Heart left ventricle (tissue), 16 donors: ENCODE results near the gene SH3TC1. TPM values are rescaled to one million over a fixed set of nuclear protein-coding genes. Genes with fewer than 3 reads are reported as not detected.

Source experiments
- ATAC-seq, 4 donors: fragments of 200-7000 bp; cut with Tn5 transposase; one replicate each; pipeline ENCODE4 v1.9.1; 2020 to 2022; ENCODE audit warnings: moderate library complexity in 4 of 4, mild to moderate bottlenecking in 3 of 4, moderate number of reproducible peaks in 1 of 4
- DNase-seq, 5 donors: peaks; one replicate each; pipeline ENCODE4 v3.0.0-alpha.2; 2020
- H3K27ac ChIP-seq, 12 donors: fragments of 200-600 bp; sonication (generic) in 4 of 12; one replicate each; pipeline versions ENCODE4 v1.5.0 to v1.8.0; 2016 to 2022; ENCODE audit warnings: mild to moderate bottlenecking in 2 of 12
- H3K27me3 ChIP-seq, 9 donors: fragments of 200-600 bp; sonication (generic) in 2 of 9; one replicate each; pipeline versions ENCODE4 v1.5.1 to v1.8.0; 2016 to 2022; ENCODE audit warnings: mild to moderate bottlenecking in 3 of 9
- H3K36me3 ChIP-seq, 9 donors: fragments of 200-600 bp; sonication (generic) in 2 of 9; one replicate each; pipeline versions ENCODE4 v1.5.0 to v1.8.0; 2018 to 2022; ENCODE audit warnings: mild to moderate bottlenecking in 2 of 9
- H3K4me1 ChIP-seq, 12 donors: fragments of 200-600 bp; sonication (generic) in 4 of 12; one replicate each; pipeline versions ENCODE4 v1.5.0 to v1.8.0; 2016 to 2022; ENCODE audit warnings: mild to moderate bottlenecking in 3 of 12
- H3K4me3 ChIP-seq, 12 donors: fragments of 200-600 bp; sonication (generic) in 4 of 12; one replicate each; pipeline versions ENCODE4 v1.5.0 to v1.8.0; 2017 to 2022; ENCODE audit warnings: mild to moderate bottlenecking in 9 of 12, moderate library complexity in 4 of 12
- H3K9me3 ChIP-seq, 12 donors: fragments of 200-600 bp; sonication (generic) in 4 of 12; one replicate each; pipeline versions ENCODE4 v1.5.0 to v1.8.0; 2016 to 2022; ENCODE audit warnings: mild to moderate bottlenecking in 1 of 12
- POLR2A ChIP-seq, 2 donors: fragments of 450-650 bp; IDR thresholded peaks; one replicate each; pipeline ENCODE4 v1.6.1; 2017; ENCODE audit warnings: antibody characterized with exemption in 2 of 2, mild to moderate bottlenecking in 2 of 2, moderate library complexity in 2 of 2
- WGBS, 4 donors: extraction: QIAGEN DNeasy Blood & Tissue Kit in 2 of 4; methylation state at CpG; one replicate each; pipeline versions ENCODE4 v1.1.5 to v1.1.7; 2013 to 2018; 5-methylcytosine and 5-hydroxymethylcytosine counted together
- intact Hi-C, 10 donors: fragments of 100-400 bp; cut with DNase I; formaldehyde crosslinking; loops; one replicate each; pipeline versions ENCODE4 v1.11.1 to v1.14.2; 2022
- polyA plus RNA-seq, 2 donors: library from polyadenylated mRNA; stranded (reverse); fragments of 200-250 nt; gene quantifications; one replicate each; pipeline ENCODE4 v1.2.3, GENCODE V29; 2013
- total RNA-seq, 9 donors: library from RNA; depleted of rRNA in 2 of 9; stranded (reverse); fragments of >200 nt in 2 of 9; fragmentation: NEBNext Ultra II Directional in 3 of 9; extraction: Animal tissue kit (Norgen Biotek cat#: 25700) in 3 of 9; gene quantifications; one replicate each; pipeline versions ENCODE4 v1.1.0 to v1.2.4, GENCODE V29; 2016 to 2023
- TF ChIP-seq, protein P1 (sequence below), 12 donors: fragments of 200-600 bp; sonication (generic) in 4 of 12; IDR thresholded peaks; one replicate each; pipeline versions ENCODE4 v1.5.0 to v1.8.0; 2018 to 2022; ENCODE audit warnings: antibody characterized with exemption in 12 of 12, mild to moderate bottlenecking in 5 of 12
- donor health status: ischemic (EF 13 %, LVEDD 7.1; RV severe dilation, severe dysfunction).
- donor health status: healthy with polysubstance abuse.
- donor health status: DM: no; HTN: yes; CAD: no.
- donor health status: DM: no; HTN: no; CAD: no.
- donor health status: ischemic (EF 25% LVEDD 6.9; RV normal size, moderate dysfunction).
- donor health status: ischemic (EF 25% LVEDD 5.7; RV mildly dilated, moderate dysfunction).
- donor health status: healthy.
- donor health status: DM: yes; HTN: yes; CAD: no.
- donor health status: ischemic (EF 35%, LVEDD 5.7; RV mildly dilated, moderate dysfunction).
- donor health status: nonischemic (EF 11% LVEDD 7.7; RV severe dilation, severe dysfunction).
- donor health status: DM: yes; HTN: yes; CAD: no.
- donor health status: PGD.
- donor health status: ischemic (EF 29% LVEDD 5.4; RV normal size, mild dysfunction).
- donor health status: nonischemic (EF 23%, LVEDD 6.1; RV moderate dilation, normal function).

Gene SH3TC1
- total and polyA plus RNA-seq, 11 donors: 5.8 to 45.9 (median 10.9) TPM

DNA sequence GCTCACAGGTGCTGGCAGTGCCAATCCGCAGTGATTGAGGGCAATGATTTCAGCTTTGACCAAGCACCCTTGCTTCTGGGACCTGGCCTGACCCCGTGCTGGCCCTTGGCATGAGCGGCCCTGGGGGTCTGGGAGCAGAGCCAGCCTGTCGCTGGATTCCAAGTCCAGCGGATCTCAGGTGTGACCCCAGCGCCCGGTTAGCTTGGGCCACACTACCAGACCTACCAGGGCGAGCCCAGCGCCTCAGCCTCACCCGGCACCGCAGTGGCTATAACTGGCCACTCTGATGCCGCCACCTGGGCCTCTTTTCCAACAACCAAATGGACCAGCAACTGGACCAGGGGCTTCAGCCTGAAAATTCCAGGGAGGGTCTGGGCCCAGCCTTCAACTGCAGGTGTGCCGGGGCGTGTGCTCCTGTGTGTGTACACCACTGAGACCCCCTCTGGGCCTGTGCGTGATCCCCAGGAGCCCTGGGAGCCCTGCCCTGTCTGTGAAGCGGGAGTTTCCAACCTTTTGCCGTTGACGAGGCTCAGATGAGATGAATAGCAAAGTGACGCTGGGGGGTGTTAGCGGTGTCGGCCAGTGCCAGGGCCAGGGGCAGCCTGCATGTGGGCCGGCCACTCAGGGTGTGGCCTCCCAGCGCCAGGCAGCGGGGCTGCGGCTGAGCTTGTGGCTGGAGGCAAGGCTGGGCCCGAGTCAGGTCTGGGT is 658 bp downstream of the SH3TC1 start:
- Histone ChIP-seq H3K4me1 (peaks cover 0 to 71% (median 51%) of the 10 kb centered on the region in 12 donors), H3K36me3 (peaks cover 0 to 4% (median 0%) of the 10 kb centered on the region in 9 donors), H3K4me3 (peak overlapping the region; percentile 14 to 71 (median 52)), H3K27ac (peak overlapping the region; percentile 4 to 95 (median 79)), H3K27me3 (no peaks in the 10 kb centered on the region), H3K9me3 (no peaks in the 10 kb centered on the region)
- intact Hi-C loops: loop anchor here in 1 of 10 donors (10.0 kb wide), 1 partner anchor 395 kb away; no protein-coding TSS in a partner anchor
- peak in 1 of 4 donors; percentile 8 for ATAC-seq
- 50 to 63% (median 52%) methylated on average over 17 to 26 of the region's 26 CpGs for WGBS, 4 donors
- no peak for DNase-seq
- TF ChIP-seq, protein P1, sequence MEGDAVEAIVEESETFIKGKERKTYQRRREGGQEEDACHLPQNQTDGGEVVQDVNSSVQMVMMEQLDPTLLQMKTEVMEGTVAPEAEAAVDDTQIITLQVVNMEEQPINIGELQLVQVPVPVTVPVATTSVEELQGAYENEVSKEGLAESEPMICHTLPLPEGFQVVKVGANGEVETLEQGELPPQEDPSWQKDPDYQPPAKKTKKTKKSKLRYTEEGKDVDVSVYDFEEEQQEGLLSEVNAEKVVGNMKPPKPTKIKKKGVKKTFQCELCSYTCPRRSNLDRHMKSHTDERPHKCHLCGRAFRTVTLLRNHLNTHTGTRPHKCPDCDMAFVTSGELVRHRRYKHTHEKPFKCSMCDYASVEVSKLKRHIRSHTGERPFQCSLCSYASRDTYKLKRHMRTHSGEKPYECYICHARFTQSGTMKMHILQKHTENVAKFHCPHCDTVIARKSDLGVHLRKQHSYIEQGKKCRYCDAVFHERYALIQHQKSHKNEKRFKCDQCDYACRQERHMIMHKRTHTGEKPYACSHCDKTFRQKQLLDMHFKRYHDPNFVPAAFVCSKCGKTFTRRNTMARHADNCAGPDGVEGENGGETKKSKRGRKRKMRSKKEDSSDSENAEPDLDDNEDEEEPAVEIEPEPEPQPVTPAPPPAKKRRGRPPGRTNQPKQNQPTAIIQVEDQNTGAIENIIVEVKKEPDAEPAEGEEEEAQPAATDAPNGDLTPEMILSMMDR (IDR thresholded peaks at IDR 0.05): no peak
- no peak for TF ChIP-seq POLR2A (IDR thresholded peaks at IDR 0.05)

DNA sequence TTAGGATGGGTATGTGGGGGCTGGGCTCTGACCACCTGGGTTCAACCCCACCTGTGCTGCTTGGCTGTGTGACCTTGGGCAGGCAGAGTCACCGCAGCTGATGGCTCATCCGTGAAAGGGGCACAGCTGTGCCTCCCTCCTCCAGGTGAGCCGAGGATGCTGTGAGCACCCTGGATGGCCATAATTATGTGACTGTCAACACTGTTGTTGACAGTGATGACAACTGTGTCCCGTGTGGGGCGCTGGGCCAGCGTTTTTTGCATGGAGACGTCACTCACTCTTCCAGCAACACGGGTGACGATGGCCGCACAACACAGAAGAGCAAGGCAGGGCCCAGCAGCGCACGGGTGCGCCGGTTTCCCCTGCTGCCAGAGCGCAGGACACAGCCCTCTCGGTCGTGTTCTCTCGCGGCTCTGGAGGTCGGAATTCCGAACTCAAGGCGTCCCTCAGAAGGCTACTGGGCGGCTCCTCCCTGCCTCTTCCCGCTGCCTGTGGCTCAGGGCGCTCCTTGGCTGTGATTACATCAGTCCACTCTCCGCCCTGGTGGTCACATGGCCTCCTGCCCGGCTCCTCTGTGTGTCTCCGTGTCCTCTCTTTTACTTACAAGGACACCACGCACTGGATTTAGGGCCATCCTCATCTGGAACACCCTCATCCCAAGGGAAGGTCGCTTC is 1.3 kb downstream of the SH3TC1 start:
- 36 to 64% (median 44%) methylated on average over 23 to 30 of the region's 30 CpGs for WGBS, 4 donors
- Histone ChIP-seq H3K4me3 (peak overlapping the region; percentile 14 to 71 (median 52)), H3K27me3 (no peaks in the 10 kb centered on the region), H3K4me1 (peaks cover 0 to 78% (median 45%) of the 10 kb centered on the region in 12 donors), H3K27ac (peak overlapping the region; percentile 4 to 95 (median 79)), H3K36me3 (peaks cover 0 to 10% (median 0%) of the 10 kb centered on the region in 9 donors), H3K9me3 (no peaks in the 10 kb centered on the region)
- DNase-seq (peak; percentile 79 to 86 (median 83)), ATAC-seq (peak; percentile 18 to 73 (median 58))
- intact Hi-C loops: no loop called here
- TF ChIP-seq, protein P1 (IDR thresholded peaks at IDR 0.05): no peak
- TF ChIP-seq POLR2A (IDR thresholded peaks at IDR 0.05): peak in 1 of 2 donors; percentile 48

DNA sequence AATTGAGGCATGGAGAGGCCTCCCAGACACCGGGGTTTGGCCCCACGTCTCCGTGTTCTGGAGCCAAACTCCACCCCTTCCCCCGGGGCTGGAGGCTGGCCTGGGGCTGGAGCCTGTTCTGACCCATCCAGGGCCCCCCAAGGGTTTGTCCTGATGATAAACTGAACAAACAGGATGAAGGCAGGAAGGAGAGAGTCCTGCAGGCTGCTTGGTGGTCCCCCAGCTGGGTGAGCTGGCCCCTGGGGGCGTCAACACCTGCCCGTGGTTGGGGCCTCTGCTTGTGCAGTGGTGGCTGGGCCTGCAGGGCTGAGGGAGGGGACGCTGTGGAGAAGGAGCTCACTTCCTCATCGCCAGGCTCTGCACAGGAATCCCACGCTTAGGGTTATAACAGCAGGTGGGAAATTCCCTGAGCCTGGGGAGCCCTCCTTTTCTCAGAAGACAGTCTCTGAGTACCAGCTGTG is 2.3 kb downstream of the SH3TC1 start:
- 46 to 60% (median 51%) methylated on average over 7 to 9 of the region's 9 CpGs for WGBS, 4 donors
- intact Hi-C loops: no loop called here
- ATAC-seq (no peak), DNase-seq (no peak)
- Histone ChIP-seq H3K4me3 (peak overlapping the region in 10 of 12 donors; percentile 45 to 71 (median 54)), H3K27ac (peak overlapping the region in 8 of 12 donors; percentile 68 to 95 (median 79)), H3K36me3 (peaks cover 0 to 18% (median 0%) of the 10 kb centered on the region in 9 donors), H3K27me3 (no peaks in the 10 kb centered on the region), H3K4me1 (peaks cover 0 to 79% (median 36%) of the 10 kb centered on the region in 12 donors), H3K9me3 (no peaks in the 10 kb centered on the region)
- no peak for TF ChIP-seq POLR2A (IDR thresholded peaks at IDR 0.05)
- TF ChIP-seq, protein P1 (IDR thresholded peaks at IDR 0.05): no peak
